CD4-positive, alpha-beta T cell treated with Interleukin-12 subunit alpha and Interleukin-12 subunit beta, for 1 hour (primary cell): ENCODE data around the gene HOXB2.
A peak's percentile ranks its signal among the peaks of the same experiment; 100 is the strongest.
"Not testable (repeated sequence)": the region's sequence is repeated elsewhere in the genome, so short reads cannot be mapped to it uniquely, and the experiment has no call there.

Source experiments
- DNase-seq: peaks from one replicate; pipeline ENCODE4 v3.0.0-alpha.2; 2020

The HOXB2 gene

DNA sequence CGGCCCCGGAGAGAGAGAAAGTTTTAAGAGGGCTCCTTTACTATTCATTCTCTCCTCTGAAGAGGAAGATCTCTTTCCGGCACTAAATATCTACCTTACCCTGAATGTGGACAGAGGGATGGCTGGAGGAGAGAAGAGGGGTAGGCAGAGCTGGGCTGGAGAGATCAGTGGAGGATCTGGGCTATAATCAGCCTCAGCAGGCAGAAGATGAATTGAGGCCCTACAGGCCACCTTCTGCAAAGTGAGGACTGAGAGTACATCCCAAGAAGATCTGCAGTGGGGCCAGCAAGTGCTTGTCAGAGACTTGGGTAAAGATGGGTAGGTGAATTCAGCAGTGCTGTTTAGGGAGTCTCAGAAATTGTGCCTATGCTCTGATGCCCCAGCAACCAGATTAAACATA is 7.6 kb downstream of the HOXB2 start:
- no peak for DNase-seq

DNA sequence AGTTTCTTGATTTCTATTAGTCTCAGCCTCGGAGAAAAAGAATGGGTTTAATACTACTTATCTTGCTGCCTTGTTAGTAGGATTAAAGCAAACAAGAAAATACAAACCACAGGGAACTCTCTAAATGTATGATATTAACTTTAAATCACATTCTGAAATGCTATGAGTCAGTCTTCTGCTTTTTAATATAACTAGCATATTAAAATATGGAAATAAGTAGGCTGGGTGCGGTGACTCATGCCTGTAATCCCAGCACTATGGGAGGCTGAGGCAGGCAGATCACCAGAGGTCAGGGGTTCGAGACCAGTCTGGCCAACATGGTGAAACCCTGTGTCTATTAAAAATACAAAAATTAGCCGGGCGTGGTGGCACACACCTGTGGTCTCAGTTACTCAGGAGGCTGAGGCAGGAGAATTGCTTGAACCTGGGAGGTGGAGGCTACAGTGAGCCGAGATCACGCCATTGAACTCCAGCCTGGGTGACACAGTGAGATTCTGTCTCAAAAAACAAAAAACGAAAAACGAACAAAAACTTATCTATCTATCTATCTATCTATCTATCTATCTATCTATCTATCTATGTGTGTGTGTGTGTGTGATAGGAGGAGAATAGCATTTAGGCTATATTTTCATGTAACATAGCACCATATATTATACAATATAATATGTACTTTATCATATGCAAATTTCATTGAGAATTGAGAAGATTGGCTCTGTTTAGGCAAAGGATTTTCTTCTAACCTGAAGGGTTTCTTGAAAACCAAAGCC is 8.9 kb downstream of the HOXB2 start:
- not testable (repeated sequence) for DNase-seq

DNA sequence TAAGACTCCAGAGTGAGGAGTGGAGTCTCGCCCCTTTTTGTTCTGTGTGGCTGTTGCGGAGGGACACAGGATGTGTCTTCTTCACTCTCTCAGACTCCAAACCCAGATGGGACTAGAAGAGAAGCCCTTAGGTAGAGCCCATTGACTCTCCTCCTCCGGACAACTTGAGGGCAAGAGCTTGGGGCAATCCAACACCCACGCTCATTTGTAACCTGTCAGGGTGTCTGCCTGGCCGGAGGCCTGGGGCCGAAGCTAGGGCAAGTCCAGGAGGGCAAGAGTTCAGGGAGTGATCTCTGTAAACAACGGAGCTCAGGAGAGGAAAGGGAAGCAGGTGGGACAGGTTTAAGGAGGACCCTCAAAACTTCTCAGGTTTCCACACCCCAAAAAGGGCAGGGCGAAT is 12.6 kb downstream of the HOXB2 start:
- no peak for DNase-seq

DNA sequence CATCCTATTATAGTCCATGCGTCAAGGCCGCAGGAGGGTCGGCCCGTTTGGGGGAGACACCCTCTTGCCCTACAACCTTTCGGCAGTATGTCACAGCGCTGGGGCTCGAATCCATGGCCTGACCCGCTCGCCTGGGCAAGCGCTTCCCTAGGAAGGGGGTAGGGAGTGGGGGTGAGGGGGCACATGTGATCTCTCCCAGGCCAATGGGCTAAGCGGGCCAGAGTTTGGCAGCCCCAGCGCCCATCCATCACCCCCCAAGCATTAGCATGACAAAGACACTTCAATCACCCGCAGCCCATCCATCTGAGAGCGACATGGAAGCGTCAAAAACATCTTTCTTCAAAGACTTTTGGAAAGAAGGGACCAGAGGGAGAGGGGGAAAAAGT is 14.0 kb downstream of the HOXB2 start, which contains the start of gene HOXB1:
HOXB1 (minus strand) TSS at position 125 of the 386 bp plus-strand sequence; CDS start at position 18, 107 bp downstream.
- no peak for DNase-seq

DNA sequence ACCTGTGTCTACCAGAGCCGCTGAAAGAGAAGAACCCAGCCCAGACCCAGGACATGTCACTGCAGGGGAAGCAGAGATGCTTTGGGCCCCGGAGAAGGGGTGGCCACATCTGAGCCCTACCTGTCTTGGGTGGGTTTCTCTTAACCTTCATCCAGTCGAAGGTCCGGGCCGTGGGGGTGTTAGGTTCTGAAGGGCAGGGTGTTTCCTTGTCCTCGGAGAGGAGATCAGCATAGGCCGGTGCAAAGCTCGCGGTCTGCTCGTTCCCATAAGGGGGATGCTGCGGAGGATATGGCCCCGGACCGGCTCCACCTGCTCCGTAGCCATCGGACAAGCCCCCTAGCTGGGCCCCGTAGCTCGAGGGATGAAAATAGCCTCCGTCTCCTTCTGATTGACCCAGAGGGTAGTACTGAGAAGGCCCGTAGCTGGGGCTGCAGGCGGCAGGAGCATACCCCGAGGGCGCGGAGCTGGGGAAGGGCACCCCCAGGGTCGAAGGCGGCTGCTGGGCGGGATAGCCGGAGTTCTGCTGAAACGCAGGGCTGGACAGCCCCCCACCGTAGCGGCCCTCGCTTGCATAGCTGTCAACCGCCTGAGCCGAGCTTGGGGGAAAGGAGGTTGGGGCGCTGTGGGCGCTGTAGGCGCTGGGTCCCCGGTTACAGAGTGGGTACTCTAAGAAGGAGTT is 14.6 kb downstream of the HOXB2 start:
- no peak for DNase-seq

DNA sequence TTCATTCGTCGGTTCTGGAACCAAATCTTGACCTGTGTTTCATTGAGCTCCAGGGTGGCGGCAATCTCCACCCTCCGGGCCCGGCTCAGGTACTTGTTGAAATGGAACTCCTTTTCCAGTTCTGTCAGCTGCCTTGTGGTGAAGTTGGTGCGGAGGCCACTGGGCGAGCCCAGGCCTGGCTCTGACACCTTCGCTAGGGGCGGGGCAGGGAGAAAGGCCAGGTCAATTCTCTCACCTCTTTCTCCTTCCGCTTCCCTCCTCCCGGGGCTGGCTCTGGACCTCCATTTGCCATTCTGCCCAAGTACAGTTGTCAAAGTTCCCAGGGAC is 15.3 kb downstream of the HOXB2 start:
- DNase-seq: no peak

DNA sequence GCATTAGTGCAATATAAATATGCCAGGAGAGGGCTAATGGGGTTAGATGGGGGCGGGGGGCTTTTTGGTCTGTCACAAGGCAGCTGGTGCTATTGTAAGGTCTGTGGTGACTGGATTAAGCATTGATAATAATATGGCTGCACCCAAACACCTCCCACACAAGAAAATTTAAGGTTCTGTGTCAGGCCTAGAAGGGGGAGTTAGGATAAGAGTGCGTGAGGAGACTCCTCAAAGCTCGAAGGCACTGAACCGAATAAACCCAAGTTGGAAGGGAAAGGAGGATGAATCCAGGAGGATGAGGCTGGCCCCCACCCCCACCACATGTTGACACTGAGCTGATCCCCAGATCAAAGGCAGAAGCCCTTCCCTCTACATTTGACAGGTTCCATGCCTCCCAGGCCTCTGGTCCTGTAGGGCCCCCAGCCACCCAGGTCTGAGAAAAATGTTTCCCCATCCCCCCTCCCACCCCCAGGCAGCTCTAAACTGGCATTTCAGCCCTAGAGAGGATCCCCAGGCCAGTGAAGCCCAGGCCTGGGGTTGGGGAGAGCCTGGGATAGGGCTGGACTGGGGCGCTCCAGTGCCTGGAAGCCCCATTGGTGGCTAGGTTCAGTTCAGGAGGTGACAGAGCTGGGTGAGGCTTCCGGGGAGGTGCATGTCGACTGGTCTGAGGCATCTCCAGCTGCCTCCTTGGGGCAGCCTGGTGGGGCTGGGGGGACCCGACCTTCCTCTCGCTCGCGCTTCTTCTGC is 15.8 kb downstream of the HOXB2 start:
- no peak for DNase-seq

DNA sequence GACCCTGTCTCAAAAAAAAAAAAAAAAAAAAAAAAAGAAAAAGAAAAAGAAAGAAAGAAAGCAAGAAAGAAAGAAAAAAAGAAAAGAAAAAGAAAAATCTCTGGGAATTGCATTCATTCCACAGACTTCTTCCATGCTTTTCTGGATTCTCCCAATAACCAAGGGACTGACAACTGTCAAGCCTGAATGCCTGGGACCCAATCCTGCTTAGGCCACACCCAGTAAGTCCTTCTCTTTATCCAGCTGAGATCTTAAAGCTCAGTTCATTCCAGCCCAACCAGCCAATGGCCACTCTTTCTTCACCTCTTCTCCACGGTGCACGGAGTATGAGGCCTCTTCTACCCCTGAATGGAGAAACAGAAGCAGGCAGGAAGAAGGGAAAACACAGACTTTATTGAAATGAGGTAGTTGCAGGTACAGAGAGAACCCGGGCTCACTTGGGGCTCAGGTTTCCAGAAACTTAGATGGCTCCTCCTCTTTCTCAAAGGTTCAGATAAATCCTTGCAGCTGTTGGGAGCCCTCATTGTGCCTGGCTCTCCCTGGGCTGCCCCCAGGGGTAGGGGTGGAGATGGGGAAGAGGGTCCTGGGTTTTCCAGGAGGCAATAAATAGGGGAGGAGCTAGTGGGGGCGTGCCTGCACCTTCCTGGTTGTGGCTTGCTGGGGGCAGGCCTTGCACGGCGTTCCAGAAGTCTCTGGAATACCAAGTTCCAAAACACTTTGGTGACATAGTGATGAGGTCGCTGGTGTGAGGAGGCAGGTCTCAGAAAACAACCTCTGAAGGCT is 16.6 kb downstream of the HOXB2 start:
- DNase-seq: no peak

DNA sequence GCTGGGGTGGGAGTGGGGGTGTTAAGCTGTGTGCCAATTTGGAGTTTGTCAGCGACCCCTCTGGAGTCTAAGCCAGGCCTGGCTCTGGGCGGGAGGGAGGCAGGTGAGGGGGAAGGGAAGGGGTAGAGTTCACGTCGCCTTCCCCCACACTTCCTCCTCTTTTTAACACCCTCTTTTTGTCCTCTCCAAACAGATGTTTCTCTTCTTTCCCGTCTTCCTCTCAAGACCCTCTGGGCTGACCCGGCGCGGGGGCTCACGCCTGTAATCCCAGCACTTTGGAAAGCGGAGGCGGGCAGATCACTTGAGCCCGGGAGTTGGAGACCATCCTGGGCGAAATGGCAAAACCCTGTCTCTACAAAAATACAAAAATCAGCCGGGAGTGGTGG is 17.4 kb downstream of the HOXB2 start:
- DNase-seq: no peak

DNA sequence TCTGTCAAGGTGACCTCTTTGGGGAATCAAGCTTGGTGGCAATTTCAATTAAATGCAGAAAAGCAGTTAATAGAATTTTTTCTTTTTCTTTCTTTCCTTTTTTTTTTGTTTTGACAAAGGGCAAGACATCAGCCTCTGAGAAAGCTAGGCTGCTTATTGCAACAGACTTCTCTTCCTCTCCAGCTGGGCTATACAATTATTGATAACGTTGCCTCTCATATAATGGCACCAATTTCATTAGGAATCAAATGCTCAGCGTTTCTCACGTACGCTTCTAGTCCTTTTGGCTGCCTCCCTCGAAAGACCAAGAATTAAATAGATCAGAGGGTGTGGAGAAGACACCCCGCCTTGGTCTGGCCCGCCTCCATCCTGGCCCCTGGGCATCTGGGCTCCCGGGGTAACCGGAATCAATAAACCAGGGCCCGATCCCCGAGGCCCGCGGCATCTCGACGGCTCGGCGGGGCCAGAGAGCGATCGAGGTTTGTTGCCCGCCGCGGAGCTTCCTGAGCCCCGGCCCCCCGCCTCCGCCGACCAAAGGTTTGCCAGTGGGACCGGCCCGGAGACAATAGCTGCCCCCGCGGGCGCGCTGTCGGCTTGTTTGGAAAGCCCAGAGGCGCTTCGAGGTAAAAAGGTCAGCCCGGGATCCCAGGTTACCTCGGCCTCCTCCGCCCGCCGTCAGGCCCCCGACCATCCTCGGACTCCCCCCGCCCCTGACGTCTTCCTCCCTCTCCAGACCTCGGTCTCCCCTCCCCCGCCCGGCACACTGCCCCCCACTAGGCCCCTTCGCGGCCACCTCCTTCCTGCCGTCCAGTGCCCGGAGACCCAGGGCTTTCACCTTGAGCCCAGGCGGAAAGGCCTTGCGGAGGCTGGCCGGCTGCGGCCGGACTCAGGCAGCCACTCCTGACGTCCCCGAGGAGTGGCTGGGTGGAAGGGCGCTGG is 18.0 kb downstream of the HOXB2 start:
- no peak for DNase-seq

DNA sequence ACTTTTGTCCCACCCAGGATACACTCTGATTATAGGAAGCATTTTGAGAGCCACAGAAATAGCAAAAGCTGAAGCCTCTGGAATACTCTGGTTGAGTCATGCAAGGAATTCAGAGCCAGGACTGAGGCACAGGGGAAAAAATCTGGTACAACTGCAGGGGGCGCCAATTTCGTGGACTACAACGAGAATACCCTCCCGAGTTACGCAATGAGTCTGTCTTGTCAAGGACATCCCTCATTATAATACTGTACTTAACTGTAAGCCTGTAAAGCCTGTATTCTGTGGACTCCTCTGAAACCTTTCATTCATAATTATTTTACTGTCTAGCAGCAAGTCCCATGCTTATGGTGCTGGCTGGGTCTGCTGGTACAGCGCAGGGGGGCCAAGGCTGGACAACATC is 21.9 kb downstream of the HOXB2 start:
- no peak for DNase-seq

DNA sequence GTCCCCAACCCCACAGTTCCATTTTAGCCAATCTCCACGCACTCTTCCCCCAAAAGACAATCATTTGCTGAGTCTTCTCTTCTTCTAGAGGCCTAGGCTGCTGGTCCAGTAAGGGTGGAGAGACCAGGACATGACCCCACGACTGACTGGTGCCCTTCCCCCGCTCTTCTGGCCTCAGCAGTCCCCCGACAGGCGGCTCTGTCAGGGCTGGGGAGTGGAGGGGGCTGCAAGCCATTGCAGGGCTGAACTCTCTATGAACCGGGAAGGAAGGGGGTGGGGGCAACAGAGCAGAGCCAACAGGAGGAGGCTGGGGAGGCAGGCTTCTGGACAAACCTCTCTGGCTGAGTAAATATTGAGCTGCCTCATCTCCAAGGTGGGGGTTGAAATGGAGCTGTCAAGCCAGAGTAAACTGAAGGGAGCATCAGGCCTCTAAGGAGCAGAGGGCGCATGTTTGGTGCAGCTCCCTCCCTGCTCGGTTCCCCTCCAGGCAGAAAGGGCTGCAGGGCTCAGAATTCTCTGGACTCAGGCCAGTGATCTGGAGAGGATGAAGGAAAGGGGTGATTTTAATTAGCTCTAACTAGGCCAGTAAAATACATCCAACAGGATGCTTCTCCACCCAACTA is 22.8 kb downstream of the HOXB2 start:
- no peak for DNase-seq

DNA sequence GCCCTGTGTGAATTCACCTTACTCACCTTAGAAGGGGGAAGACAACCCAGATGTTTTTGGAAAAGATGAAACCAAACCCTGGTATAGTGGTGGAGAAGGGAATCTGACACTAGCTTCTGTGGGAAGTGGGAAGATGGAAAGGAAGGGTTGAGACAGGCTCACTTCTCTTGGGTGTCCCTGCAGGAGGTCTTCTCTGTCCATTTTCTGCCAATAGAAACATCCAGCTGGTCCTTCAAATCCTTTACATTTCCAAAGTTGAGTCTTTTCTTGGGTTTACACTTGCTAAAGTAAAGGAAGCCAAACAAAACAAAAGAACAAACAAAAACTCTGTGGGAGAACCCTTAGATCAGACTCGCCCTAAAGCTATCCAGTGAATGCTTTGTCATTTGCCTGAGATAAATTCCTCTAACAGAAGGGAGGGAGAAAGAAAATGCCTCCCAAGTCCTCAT is 24.3 kb downstream of the HOXB2 start:
- no peak for DNase-seq

DNA sequence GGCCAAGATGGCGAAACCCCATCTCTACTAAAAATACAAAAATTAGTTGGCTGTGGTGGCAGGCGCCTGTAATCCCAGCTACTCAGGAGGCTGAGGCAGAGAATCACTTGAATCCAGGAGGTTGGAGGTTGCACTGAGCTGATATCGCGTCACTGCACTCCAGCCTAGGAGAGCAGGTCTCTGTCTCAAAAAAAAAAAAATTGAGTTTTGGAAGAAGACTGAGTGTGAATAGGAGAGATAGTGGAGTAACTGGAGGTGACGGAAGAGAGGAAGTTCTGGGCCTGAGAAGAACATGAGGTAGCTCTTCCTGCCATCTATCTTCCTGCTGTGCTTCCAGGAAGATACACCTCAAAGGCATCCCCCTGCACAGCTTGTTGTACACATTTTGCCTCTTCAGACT is 25.5 kb downstream of the HOXB2 start:
- DNase-seq: no peak

DNA sequence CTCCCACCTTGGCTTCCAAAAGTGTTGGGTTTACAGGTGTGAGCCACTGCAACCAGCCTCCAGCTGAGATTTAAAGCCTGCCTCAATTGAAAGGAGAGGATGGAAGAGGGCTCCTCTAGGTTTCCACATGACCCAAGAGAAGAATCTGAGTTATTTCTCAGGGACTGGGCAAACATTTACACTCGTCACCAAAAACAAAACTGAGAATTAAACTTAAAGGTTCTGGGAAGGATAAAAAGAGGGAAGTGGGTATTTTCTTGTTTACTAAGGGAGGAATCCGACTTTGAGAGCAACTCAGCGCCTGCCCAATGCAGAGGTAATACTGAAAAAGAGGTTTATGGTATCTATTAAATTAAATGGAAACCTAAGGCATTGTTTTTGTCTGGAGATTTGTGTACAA is 27.4 kb downstream of the HOXB2 start:
- DNase-seq: no peak

DNA sequence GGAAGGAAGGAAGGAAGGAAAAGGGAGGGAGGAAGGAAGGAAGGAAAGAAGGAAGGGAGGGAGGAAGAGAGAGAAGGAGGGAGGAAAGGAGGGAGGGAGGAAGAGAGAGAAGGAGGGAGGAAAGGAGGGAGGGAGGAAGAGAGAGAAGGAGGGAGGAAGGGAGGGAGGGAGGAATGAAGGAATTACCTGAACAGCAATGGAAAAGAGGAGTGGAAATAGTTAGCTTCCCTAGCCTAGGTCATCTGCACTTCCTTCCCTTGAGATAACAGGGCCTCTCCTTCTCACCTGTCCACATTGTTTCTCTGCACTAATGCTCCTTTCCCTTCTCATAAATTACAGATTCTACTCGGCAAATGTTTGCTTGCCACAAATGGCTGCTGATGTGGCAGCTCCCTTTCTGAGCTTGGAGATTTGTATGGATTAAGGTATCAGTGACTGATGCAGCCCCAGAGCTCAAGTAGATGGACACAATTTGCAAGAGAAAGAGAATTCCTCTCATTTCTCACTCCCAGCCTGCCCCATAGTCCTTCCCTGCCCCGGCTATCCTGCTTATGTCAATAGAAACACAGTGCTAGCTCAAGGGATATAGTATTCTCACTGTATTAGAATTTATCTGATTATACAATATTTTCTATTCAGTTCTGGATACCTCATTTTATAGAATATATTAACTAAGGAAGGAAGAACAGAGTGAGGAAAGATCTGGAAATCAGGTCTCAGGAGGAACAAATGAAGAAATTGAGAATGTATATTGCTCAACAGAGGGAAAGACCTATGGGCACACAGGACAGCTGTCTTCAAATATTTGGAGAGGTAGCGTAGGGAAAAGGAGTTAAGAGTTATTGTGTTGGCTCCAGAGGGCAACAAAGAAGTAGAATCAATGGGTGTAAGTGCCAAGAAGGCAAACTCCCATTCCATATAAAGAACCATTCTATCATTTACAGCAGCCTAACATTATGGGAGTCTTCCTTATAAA is 28.7 kb downstream of the HOXB2 start:
- no peak for DNase-seq

DNA sequence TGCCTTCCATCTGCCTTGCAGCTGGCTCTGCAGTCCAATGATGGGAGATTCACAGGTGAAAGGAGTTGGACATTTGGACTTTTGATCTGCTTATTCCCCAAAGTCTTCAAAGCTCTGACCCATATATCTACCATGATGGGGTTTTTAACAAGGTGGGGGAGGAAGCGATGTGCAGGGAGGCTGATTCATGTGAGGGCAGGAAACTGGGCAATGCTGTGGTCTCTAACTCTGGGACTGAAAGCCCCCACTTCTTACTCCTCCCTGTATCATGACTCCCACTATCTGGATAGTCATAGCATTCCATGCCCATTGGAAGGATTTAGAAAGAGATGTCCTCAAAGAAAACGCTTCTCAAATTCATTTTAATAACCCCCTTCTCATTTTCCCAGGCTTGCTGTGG is 30.4 kb downstream of the HOXB2 start:
- DNase-seq: no peak

DNA sequence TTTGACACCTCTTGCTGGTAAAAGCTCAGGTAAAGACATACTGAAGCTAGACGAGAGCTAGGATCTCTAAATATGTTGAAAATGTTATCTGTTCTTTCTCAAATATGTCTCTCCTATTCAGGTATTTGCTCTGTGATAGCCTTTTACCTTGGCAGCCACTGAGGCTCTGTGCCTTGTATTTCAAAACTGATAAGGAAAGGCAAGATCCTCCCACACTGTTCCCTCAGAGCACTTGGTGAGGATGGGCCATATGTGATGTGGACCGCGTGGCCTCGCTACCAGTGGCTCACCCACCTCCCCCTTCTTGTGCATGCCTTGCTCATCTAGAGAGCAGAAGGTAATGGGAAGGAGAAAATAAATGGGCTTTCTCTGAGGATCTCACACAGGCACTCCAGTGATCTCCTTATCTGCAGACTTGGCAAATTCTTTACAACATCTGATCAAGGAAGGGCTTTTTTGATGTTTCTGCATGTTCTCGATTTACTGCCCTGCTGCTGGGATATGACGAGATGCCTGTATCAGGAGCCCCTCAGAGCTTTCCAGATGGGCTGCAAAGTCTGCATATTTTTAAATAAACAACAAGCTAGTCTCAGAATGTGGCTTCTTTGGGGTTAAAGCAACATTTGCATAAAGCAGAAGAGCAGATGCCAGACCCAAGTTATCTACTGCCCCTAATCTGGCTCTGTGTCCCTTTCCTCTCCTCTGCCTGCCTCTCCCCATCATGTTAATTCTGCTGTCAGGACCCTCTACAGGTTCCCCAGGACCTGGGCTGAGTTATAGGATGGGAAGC is 31.0 kb downstream of the HOXB2 start:
- no peak for DNase-seq

DNA sequence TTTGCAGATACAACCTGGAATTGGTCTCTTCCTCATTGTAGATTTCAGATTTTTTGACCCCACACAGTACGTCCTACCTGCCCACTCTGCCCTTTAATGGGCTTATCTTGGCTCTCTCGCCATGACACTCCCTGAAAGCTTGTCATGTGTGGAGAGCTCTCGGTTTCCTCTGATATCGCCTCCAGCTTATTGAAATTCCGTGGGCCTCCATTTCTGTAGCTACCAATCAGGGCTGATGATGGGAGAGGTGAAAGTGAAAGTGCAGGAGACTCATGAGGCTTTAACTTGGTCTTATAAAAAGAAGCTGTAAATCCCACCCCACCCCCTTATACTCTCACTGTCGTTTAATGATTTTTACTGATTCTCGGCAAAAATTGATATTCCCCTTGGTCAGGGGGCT is 31.8 kb downstream of the HOXB2 start:
- peak; percentile 43 for DNase-seq
